ENCODE results near the gene GAGE10. TPM values are rescaled to one million over a fixed set of nuclear protein-coding genes. Genes with fewer than 3 reads are reported as not detected.
"Not testable (repeated sequence)": the region's sequence is repeated elsewhere in the genome, so short reads cannot be mapped to it uniquely, and the experiment has no call there.

The GAGE10 gene
- polyA plus RNA-seq, 2 donors: not detected

- 63 to 70% methylated on average over 4 of the region's 4 CpGs for WGBS, 2 donors
- H3K36me3 ChIP-seq (ENCODE audit: control insufficient read depth in 2 of 2, insufficient read depth in 2 of 2, low read length in 1 of 2): no peaks in the 10 kb centered on the region
- no peaks in the 10 kb centered on the region for H3K27me3 ChIP-seq (ENCODE audit: control insufficient read depth in 1 of 2, insufficient read depth in 2 of 2, low read length in 2 of 2)
- no peak overlapping the region for H3K27ac ChIP-seq (ENCODE audit: low read depth in 2 of 2, low read length in 1 of 2)
- no peak overlapping the region for H3K4me3 ChIP-seq (ENCODE audit: low read depth in 1 of 2, low read length in 2 of 2)
- no peaks in the 10 kb centered on the region for H3K9me3 ChIP-seq (ENCODE audit: control insufficient read depth in 2 of 2, insufficient read depth in 1 of 2, low read depth in 1 of 2, low read length in 1 of 2)
- no peaks in the 10 kb centered on the region for H3K4me1 ChIP-seq (ENCODE audit: control insufficient read depth in 2 of 2, insufficient read depth in 2 of 2, low read length in 1 of 2)
Observed at GRCh38 chrX:49316085-49316484, 12.6 kb downstream of the GAGE10 start.

- H3K4me1 ChIP-seq (ENCODE audit: control insufficient read depth in 2 of 2, insufficient read depth in 2 of 2, low read length in 1 of 2); H3K4me3 ChIP-seq (ENCODE audit: low read depth in 1 of 2, low read length in 2 of 2); H3K27ac ChIP-seq (ENCODE audit: low read depth in 2 of 2, low read length in 1 of 2); H3K27me3 ChIP-seq (ENCODE audit: control insufficient read depth in 1 of 2, insufficient read depth in 2 of 2, low read length in 2 of 2); H3K9me3 ChIP-seq (ENCODE audit: control insufficient read depth in 2 of 2, insufficient read depth in 1 of 2, low read depth in 1 of 2, low read length in 1 of 2); H3K36me3 ChIP-seq (ENCODE audit: control insufficient read depth in 2 of 2, insufficient read depth in 2 of 2, low read length in 1 of 2): not testable (repeated sequence)
- WGBS, 2 donors: no CpG with 5 or more reads among the region's 16 CpGs
Observed at GRCh38 chrX:49321737-49322136, 18.3 kb downstream of the GAGE10 start, which contains the start of gene GAGE12J. GAGE12J (plus strand) TSS chrX:49322037; CDS start chrX:49323194, 1,157 bp downstream.

GRCh38 chrX:49322266-49322665, 18.8 kb downstream of the GAGE10 start:
- H3K27me3 ChIP-seq (ENCODE audit: control insufficient read depth in 1 of 2, insufficient read depth in 2 of 2, low read length in 2 of 2); H3K27ac ChIP-seq (ENCODE audit: low read depth in 2 of 2, low read length in 1 of 2); H3K4me1 ChIP-seq (ENCODE audit: control insufficient read depth in 2 of 2, insufficient read depth in 2 of 2, low read length in 1 of 2); H3K4me3 ChIP-seq (ENCODE audit: low read depth in 1 of 2, low read length in 2 of 2); H3K36me3 ChIP-seq (ENCODE audit: control insufficient read depth in 2 of 2, insufficient read depth in 2 of 2, low read length in 1 of 2); H3K9me3 ChIP-seq (ENCODE audit: control insufficient read depth in 2 of 2, insufficient read depth in 1 of 2, low read depth in 1 of 2, low read length in 1 of 2): not testable (repeated sequence)
- WGBS, 2 donors: no CpG with 5 or more reads among the region's 27 CpGs

- H3K27me3 ChIP-seq (ENCODE audit: control insufficient read depth in 1 of 2, insufficient read depth in 2 of 2, low read length in 2 of 2); H3K4me3 ChIP-seq (ENCODE audit: low read depth in 1 of 2, low read length in 2 of 2); H3K9me3 ChIP-seq (ENCODE audit: control insufficient read depth in 2 of 2, insufficient read depth in 1 of 2, low read depth in 1 of 2, low read length in 1 of 2); H3K36me3 ChIP-seq (ENCODE audit: control insufficient read depth in 2 of 2, insufficient read depth in 2 of 2, low read length in 1 of 2); H3K27ac ChIP-seq (ENCODE audit: low read depth in 2 of 2, low read length in 1 of 2); H3K4me1 ChIP-seq (ENCODE audit: control insufficient read depth in 2 of 2, insufficient read depth in 2 of 2, low read length in 1 of 2): not testable (repeated sequence)
- 64 to 86% methylated on average over 1 to 3 of the region's 7 CpGs for WGBS, 2 donors
Observed at GRCh38 chrX:49323735-49324134, 20.3 kb downstream of the GAGE10 start.

GRCh38 chrX:49330421-49330820, 27.0 kb downstream of the GAGE10 start:
- 82 to 94% methylated on average over 3 of the region's 11 CpGs for WGBS, 2 donors
- not testable (repeated sequence) for H3K36me3 ChIP-seq (ENCODE audit: control insufficient read depth in 2 of 2, insufficient read depth in 2 of 2, low read length in 1 of 2); H3K27ac ChIP-seq (ENCODE audit: low read depth in 2 of 2, low read length in 1 of 2); H3K4me3 ChIP-seq (ENCODE audit: low read depth in 1 of 2, low read length in 2 of 2); H3K9me3 ChIP-seq (ENCODE audit: control insufficient read depth in 2 of 2, insufficient read depth in 1 of 2, low read depth in 1 of 2, low read length in 1 of 2); H3K27me3 ChIP-seq (ENCODE audit: control insufficient read depth in 1 of 2, insufficient read depth in 2 of 2, low read length in 2 of 2); H3K4me1 ChIP-seq (ENCODE audit: control insufficient read depth in 2 of 2, insufficient read depth in 2 of 2, low read length in 1 of 2)

GRCh38 chrX:49331282-49331681, 27.8 kb downstream of the GAGE10 start, which contains the start of gene GAGE13:
GAGE13 (plus strand) TSS chrX:49331582; CDS start chrX:49332738, 1,156 bp downstream.
- not testable (repeated sequence) for H3K36me3 ChIP-seq (ENCODE audit: control insufficient read depth in 2 of 2, insufficient read depth in 2 of 2, low read length in 1 of 2); H3K27ac ChIP-seq (ENCODE audit: low read depth in 2 of 2, low read length in 1 of 2); H3K27me3 ChIP-seq (ENCODE audit: control insufficient read depth in 1 of 2, insufficient read depth in 2 of 2, low read length in 2 of 2); H3K4me3 ChIP-seq (ENCODE audit: low read depth in 1 of 2, low read length in 2 of 2); H3K4me1 ChIP-seq (ENCODE audit: control insufficient read depth in 2 of 2, insufficient read depth in 2 of 2, low read length in 1 of 2); H3K9me3 ChIP-seq (ENCODE audit: control insufficient read depth in 2 of 2, insufficient read depth in 1 of 2, low read depth in 1 of 2, low read length in 1 of 2)
- no CpG with 5 or more reads among the region's 16 CpGs for WGBS, 2 donors

- H3K27ac ChIP-seq (ENCODE audit: low read depth in 2 of 2, low read length in 1 of 2); H3K4me3 ChIP-seq (ENCODE audit: low read depth in 1 of 2, low read length in 2 of 2); H3K4me1 ChIP-seq (ENCODE audit: control insufficient read depth in 2 of 2, insufficient read depth in 2 of 2, low read length in 1 of 2); H3K9me3 ChIP-seq (ENCODE audit: control insufficient read depth in 2 of 2, insufficient read depth in 1 of 2, low read depth in 1 of 2, low read length in 1 of 2); H3K36me3 ChIP-seq (ENCODE audit: control insufficient read depth in 2 of 2, insufficient read depth in 2 of 2, low read length in 1 of 2); H3K27me3 ChIP-seq (ENCODE audit: control insufficient read depth in 1 of 2, insufficient read depth in 2 of 2, low read length in 2 of 2): not testable (repeated sequence)
- WGBS, 2 donors: no CpG with 5 or more reads among the region's 26 CpGs
Observed at GRCh38 chrX:49331841-49332240, 28.4 kb downstream of the GAGE10 start.

- not testable (repeated sequence) for H3K36me3 ChIP-seq (ENCODE audit: control insufficient read depth in 2 of 2, insufficient read depth in 2 of 2, low read length in 1 of 2); H3K27ac ChIP-seq (ENCODE audit: low read depth in 2 of 2, low read length in 1 of 2); H3K4me1 ChIP-seq (ENCODE audit: control insufficient read depth in 2 of 2, insufficient read depth in 2 of 2, low read length in 1 of 2); H3K4me3 ChIP-seq (ENCODE audit: low read depth in 1 of 2, low read length in 2 of 2); H3K9me3 ChIP-seq (ENCODE audit: control insufficient read depth in 2 of 2, insufficient read depth in 1 of 2, low read depth in 1 of 2, low read length in 1 of 2); H3K27me3 ChIP-seq (ENCODE audit: control insufficient read depth in 1 of 2, insufficient read depth in 2 of 2, low read length in 2 of 2)
- 94 to 96% methylated on average over 8 to 14 of the region's 24 CpGs for WGBS, 2 donors
Observed at GRCh38 chrX:49341449-49341848, 38.0 kb downstream of the GAGE10 start.

GRCh38 chrX:49344496-49345175, 41.2 kb downstream of the GAGE10 start:
- 75% methylated on average over 11 of the region's 15 CpGs for WGBS, 2 donors
- H3K27me3 ChIP-seq (ENCODE audit: control insufficient read depth in 1 of 2, insufficient read depth in 2 of 2, low read length in 2 of 2); H3K4me1 ChIP-seq (ENCODE audit: control insufficient read depth in 2 of 2, insufficient read depth in 2 of 2, low read length in 1 of 2); H3K36me3 ChIP-seq (ENCODE audit: control insufficient read depth in 2 of 2, insufficient read depth in 2 of 2, low read length in 1 of 2); H3K4me3 ChIP-seq (ENCODE audit: low read depth in 1 of 2, low read length in 2 of 2); H3K27ac ChIP-seq (ENCODE audit: low read depth in 2 of 2, low read length in 1 of 2); H3K9me3 ChIP-seq (ENCODE audit: control insufficient read depth in 2 of 2, insufficient read depth in 1 of 2, low read depth in 1 of 2, low read length in 1 of 2): not testable (repeated sequence)

GRCh38 chrX:49345402-49345801, 42.0 kb downstream of the GAGE10 start:
- not testable (repeated sequence) for H3K27me3 ChIP-seq (ENCODE audit: control insufficient read depth in 1 of 2, insufficient read depth in 2 of 2, low read length in 2 of 2); H3K4me1 ChIP-seq (ENCODE audit: control insufficient read depth in 2 of 2, insufficient read depth in 2 of 2, low read length in 1 of 2); H3K27ac ChIP-seq (ENCODE audit: low read depth in 2 of 2, low read length in 1 of 2); H3K4me3 ChIP-seq (ENCODE audit: low read depth in 1 of 2, low read length in 2 of 2); H3K9me3 ChIP-seq (ENCODE audit: control insufficient read depth in 2 of 2, insufficient read depth in 1 of 2, low read depth in 1 of 2, low read length in 1 of 2); H3K36me3 ChIP-seq (ENCODE audit: control insufficient read depth in 2 of 2, insufficient read depth in 2 of 2, low read length in 1 of 2)
- WGBS, 2 donors: 82 to 86% methylated on average over 6 of the region's 10 CpGs
